ENCODE measurements around the gene ARRB2. TPM values are rescaled to one million over a fixed set of nuclear protein-coding genes. Genes with fewer than 3 reads are reported as not detected.
"Not testable (repeated sequence)": the region's sequence is repeated elsewhere in the genome, so short reads cannot be mapped to it uniquely, and the experiment has no call there.

The ARRB2 gene
- total RNA-seq, 4 donors from 2014 or later = 5.5 to 11.8 (median 7.8) TPM

DNA sequence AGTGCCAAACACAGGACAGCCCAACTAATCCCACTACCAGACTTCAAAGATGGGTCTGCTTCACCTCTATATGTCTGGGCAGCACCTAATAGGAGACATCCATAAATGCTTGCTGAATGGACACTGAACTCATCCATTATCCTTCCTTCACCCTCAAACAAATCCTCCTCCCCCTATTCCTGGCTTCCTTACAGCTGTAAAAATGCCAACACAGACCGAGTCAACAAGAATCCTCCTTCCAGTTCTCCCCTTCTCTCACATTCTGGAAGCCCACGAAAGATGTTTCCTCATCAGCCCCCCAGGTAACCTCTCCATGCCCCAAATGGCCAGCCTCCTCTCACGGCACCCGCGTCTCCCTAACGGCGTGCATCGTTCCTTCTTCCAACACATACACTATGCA is 18.7 kb upstream of the ARRB2 start:
- H3K27me3 ChIP-seq = no peaks in the 10 kb centered on the region
- H3K27ac ChIP-seq = no peak overlapping the region
- H3K4me3 ChIP-seq = no peak overlapping the region
- no peaks in the 10 kb centered on the region for H3K9me3 ChIP-seq
- intact Hi-C loops (cut with DNase I; ENCODE audit: low total_unique reads) = no loop called here
- peaks cover 0 to 12% of the 10 kb centered on the region in 2 donors for H3K36me3 ChIP-seq
- H3K4me1 ChIP-seq = no peaks in the 10 kb centered on the region
- no peak for ATAC-seq
- TF ChIP-seq, protein P1, sequence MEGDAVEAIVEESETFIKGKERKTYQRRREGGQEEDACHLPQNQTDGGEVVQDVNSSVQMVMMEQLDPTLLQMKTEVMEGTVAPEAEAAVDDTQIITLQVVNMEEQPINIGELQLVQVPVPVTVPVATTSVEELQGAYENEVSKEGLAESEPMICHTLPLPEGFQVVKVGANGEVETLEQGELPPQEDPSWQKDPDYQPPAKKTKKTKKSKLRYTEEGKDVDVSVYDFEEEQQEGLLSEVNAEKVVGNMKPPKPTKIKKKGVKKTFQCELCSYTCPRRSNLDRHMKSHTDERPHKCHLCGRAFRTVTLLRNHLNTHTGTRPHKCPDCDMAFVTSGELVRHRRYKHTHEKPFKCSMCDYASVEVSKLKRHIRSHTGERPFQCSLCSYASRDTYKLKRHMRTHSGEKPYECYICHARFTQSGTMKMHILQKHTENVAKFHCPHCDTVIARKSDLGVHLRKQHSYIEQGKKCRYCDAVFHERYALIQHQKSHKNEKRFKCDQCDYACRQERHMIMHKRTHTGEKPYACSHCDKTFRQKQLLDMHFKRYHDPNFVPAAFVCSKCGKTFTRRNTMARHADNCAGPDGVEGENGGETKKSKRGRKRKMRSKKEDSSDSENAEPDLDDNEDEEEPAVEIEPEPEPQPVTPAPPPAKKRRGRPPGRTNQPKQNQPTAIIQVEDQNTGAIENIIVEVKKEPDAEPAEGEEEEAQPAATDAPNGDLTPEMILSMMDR (IDR thresholded peaks at IDR 0.05 in 4 of 5, conservative IDR thresholded peaks at IDR 0.05 in 1 of 5) = no peak
- no peak for TF ChIP-seq POLR2A (IDR thresholded peaks at IDR 0.05)
- in situ Hi-C loops (cut with MboI; ENCODE audit: low sequenced_read_pairs in 4 of 4) = no loop called here
- DNase-seq = no peak

DNA sequence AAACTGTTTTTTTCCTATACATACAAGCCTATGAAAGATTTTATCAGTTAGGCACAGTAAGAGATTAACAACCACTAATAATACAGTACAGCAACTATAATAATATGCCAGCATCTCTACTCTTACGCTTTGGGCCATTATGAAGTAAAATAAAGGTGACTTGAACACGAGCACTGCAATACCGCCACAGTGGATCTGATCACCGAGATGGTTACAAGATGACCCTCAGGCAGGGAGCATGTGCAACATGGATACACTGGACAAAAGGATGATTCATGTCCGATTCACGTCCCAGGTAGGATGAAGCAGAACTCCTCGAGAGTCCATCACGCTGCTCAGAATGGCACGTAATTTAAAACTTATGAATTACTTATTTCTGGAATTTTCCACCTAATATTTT is 17.0 kb upstream of the ARRB2 start:
- no peak for ATAC-seq

DNA sequence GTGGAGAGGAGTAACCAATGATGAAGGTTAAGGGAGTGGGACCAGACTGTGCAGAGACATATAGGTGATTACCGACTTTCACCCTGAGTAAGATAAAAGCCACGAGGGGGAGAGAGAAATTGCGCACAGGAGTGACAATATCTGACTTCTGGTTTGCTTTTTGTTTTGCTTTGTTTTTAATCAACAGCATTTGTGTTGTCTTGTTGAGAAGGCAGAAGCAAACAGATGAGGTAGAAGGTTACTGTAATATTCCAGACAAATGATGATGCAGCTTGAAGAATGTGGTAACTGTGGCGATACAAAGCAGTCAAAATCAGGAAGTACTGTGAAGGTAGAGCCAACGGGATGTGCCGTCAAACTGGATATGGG is 14.0 kb upstream of the ARRB2 start:
- no peaks in the 10 kb centered on the region for H3K9me3 ChIP-seq

More for the DNA sequence above, 17.0 kb upstream of the ARRB2 start:
- in situ Hi-C loops (cut with MboI; ENCODE audit: low sequenced_read_pairs in 4 of 4) (no loop called here), intact Hi-C loops (cut with DNase I; ENCODE audit: low total_unique reads) (no loop called here)
- DNase-seq = no peak
- Histone ChIP-seq H3K4me1 (no peaks in the 10 kb centered on the region), H3K9me3 (no peaks in the 10 kb centered on the region), H3K27ac (no peak overlapping the region), H3K36me3 (peaks cover 0 to 16% of the 10 kb centered on the region in 2 donors), H3K27me3 (no peaks in the 10 kb centered on the region), H3K4me3 (no peak overlapping the region)
- TF ChIP-seq POLR2A (IDR thresholded peaks at IDR 0.05) = no peak
- TF ChIP-seq, protein P1 (IDR thresholded peaks at IDR 0.05 in 4 of 5, conservative IDR thresholded peaks at IDR 0.05 in 1 of 5) = no peak

DNA sequence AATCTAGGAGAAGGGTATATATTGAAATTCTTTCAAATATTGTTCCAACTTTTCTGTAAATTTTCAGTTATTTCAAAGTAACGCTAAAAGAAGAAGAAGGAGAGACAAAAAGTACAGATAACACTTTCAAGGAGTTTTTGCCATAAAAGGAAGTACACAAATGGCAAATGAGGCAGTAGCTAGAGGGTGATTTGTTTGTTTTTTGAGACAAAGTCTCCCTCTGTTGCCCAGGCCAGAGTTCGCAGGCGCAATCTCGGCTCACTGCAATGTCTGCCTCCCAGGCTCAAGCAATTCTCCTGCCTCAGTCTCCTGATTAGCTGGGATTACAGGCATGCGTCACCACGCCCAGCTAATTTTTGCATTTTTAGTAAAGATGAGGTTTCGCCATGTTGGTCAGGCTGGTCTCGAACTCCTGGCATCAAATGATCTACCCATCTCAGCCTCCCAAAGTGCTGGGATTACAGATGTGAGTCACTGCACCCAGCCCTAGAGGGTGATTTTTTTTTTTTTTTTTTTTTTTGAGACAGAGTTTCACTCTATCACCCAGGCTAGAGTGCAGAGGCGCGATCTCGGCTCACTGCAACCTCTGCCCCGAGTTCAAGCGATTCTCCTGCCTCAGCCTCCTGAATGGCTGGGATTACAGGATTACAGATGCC is 10.9 kb upstream of the ARRB2 start:
- peaks cover 10 to 15% of the 10 kb centered on the region in 2 donors for H3K4me1 ChIP-seq
- intact Hi-C loops (cut with DNase I; ENCODE audit: low total_unique reads); DNase-seq; H3K36me3 ChIP-seq; in situ Hi-C loops (cut with MboI; ENCODE audit: low sequenced_read_pairs in 4 of 4); H3K27ac ChIP-seq; ATAC-seq; H3K27me3 ChIP-seq; H3K9me3 ChIP-seq; H3K4me3 ChIP-seq: not testable (repeated sequence)

More for the DNA sequence above, 14.0 kb upstream of the ARRB2 start:
- Histone ChIP-seq H3K27ac (no peak overlapping the region), H3K4me1 (no peaks in the 10 kb centered on the region), H3K4me3 (no peak overlapping the region), H3K36me3 (peaks cover 0 to 4% of the 10 kb centered on the region in 2 donors), H3K27me3 (no peaks in the 10 kb centered on the region)
- in situ Hi-C loops (cut with MboI; ENCODE audit: low sequenced_read_pairs in 4 of 4) = no loop called here
- intact Hi-C loops (cut with DNase I; ENCODE audit: low total_unique reads) = no loop called here
- ATAC-seq (no peak), DNase-seq (no peak)
- TF ChIP-seq, protein P1 (IDR thresholded peaks at IDR 0.05 in 4 of 5, conservative IDR thresholded peaks at IDR 0.05 in 1 of 5) = no peak
- TF ChIP-seq POLR2A (IDR thresholded peaks at IDR 0.05) = no peak

DNA sequence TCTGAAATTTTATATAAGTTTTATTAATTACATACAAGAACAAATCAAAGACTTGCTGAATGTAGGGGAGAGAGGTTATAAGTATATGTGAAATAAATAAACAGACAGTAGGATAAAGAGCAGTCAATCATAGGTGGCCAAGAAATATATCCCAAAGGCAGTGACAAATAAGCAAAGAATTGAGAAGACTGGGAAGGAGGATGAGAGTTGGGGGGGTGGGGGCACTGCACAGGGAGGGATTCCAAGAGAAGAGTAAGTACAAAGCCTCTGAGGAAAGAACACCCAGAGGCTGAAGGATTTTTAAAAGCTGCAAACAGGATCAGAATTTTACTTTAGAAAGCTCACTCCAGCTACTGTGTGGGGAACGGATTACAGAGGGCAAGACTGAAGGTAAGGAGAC is 9.3 kb upstream of the ARRB2 start:
- DNase-seq (no peak), ATAC-seq (no peak)
- intact Hi-C loops (cut with DNase I; ENCODE audit: low total_unique reads) = no loop called here
- TF ChIP-seq POLR2A (IDR thresholded peaks at IDR 0.05) = no peak
- TF ChIP-seq, protein P1 (IDR thresholded peaks at IDR 0.05 in 4 of 5, conservative IDR thresholded peaks at IDR 0.05 in 1 of 5) = no peak
- H3K27me3 ChIP-seq = no peaks in the 10 kb centered on the region
- H3K27ac ChIP-seq = no peak overlapping the region
- peaks cover 0 to 4% of the 10 kb centered on the region in 2 donors for H3K36me3 ChIP-seq
- in situ Hi-C loops (cut with MboI; ENCODE audit: low sequenced_read_pairs in 4 of 4) = no loop called here
- H3K4me3 ChIP-seq = no peak overlapping the region
- peaks cover 13 to 15% of the 10 kb centered on the region in 2 donors for H3K4me1 ChIP-seq
- no peaks in the 10 kb centered on the region for H3K9me3 ChIP-seq
